IPS-15b (cell line): ENCODE results near the gene TMEM14B.
"Not testable (repeated sequence)": the region's sequence is repeated elsewhere in the genome, so short reads cannot be mapped to it uniquely, and the experiment has no call there.

ENCODE experiments used
- H3K27me3 ChIP-seq: one replicate; pipeline ENCODE4 v1.6.1; 2013; ENCODE audit warnings: low read length; ENCODE audit not compliant: control insufficient read depth, insufficient read depth
- H3K36me3 ChIP-seq: one replicate; pipeline ENCODE4 v1.6.1; 2013; ENCODE audit warnings: low read length; ENCODE audit not compliant: control insufficient read depth, insufficient read depth
- H3K4me1 ChIP-seq: one replicate; pipeline ENCODE4 v1.6.1; 2013; ENCODE audit warnings: mild to moderate bottlenecking, low read length; ENCODE audit not compliant: control insufficient read depth, insufficient read depth
- H3K4me3 ChIP-seq: one replicate; pipeline ENCODE4 v1.5.1; 2013; ENCODE audit warnings: low read depth, low read length
- H3K9ac ChIP-seq: one replicate; pipeline ENCODE4 v1.6.1; 2013; ENCODE audit warnings: low read depth, mild to moderate bottlenecking, low read length
- H3K9me3 ChIP-seq: one replicate; pipeline ENCODE4 v1.6.1; 2013; ENCODE audit warnings: mild to moderate bottlenecking, low read length; ENCODE audit not compliant: control insufficient read depth, insufficient read depth

Gene TMEM14B

GRCh38 chr6:10750568-10750967 lies 3.0 kb downstream of the TMEM14B start:
- not testable (repeated sequence) for H3K4me3 ChIP-seq, H3K9ac ChIP-seq, H3K4me1 ChIP-seq, H3K36me3 ChIP-seq, H3K9me3 ChIP-seq, H3K27me3 ChIP-seq

- H3K4me1 ChIP-seq, H3K9ac ChIP-seq, H3K4me3 ChIP-seq, H3K27me3 ChIP-seq, H3K9me3 ChIP-seq: not testable (repeated sequence)
- peaks cover 15% of the 10 kb centered on the region for H3K36me3 ChIP-seq
Measured at GRCh38 chr6:10751757-10752156, 4.2 kb downstream of the TMEM14B start.

- Histone ChIP-seq H3K9me3 (no peaks in the 10 kb centered on the region), H3K36me3 (peaks cover 15% of the 10 kb centered on the region), H3K4me1 (no peaks in the 10 kb centered on the region), H3K9ac (no peak overlapping the region), H3K4me3 (no peak overlapping the region), H3K27me3 (no peaks in the 10 kb centered on the region)
Measured at GRCh38 chr6:10756085-10756484, 8.5 kb downstream of the TMEM14B start.

- H3K27me3 ChIP-seq: no peaks in the 10 kb centered on the region
- H3K4me1 ChIP-seq: no peaks in the 10 kb centered on the region
- peaks cover 6% of the 10 kb centered on the region for H3K36me3 ChIP-seq
- no peak overlapping the region for H3K9ac ChIP-seq
- H3K4me3 ChIP-seq: no peak overlapping the region
- no peaks in the 10 kb centered on the region for H3K9me3 ChIP-seq
Measured at GRCh38 chr6:10759312-10759839, 11.8 kb downstream of the TMEM14B start.

- Histone ChIP-seq H3K4me1 (no peaks in the 10 kb centered on the region), H3K4me3 (no peak overlapping the region), H3K9ac (no peak overlapping the region), H3K36me3 (peaks cover 6% of the 10 kb centered on the region), H3K27me3 (no peaks in the 10 kb centered on the region), H3K9me3 (no peaks in the 10 kb centered on the region)
Measured at GRCh38 chr6:10759884-10760329, 12.3 kb downstream of the TMEM14B start.

GRCh38 chr6:10763006-10763405 lies 15.4 kb downstream of the TMEM14B start:
- Histone ChIP-seq H3K9ac (no peak overlapping the region), H3K4me3 (no peak overlapping the region), H3K27me3 (no peaks in the 10 kb centered on the region), H3K36me3 (no peaks in the 10 kb centered on the region), H3K9me3 (no peaks in the 10 kb centered on the region), H3K4me1 (no peaks in the 10 kb centered on the region)

- no peak overlapping the region for H3K9ac ChIP-seq
- H3K36me3 ChIP-seq: peaks cover 7% of the 10 kb centered on the region
- H3K4me1 ChIP-seq: no peaks in the 10 kb centered on the region
- H3K27me3 ChIP-seq: no peaks in the 10 kb centered on the region
- H3K4me3 ChIP-seq: no peak overlapping the region
- no peaks in the 10 kb centered on the region for H3K9me3 ChIP-seq
Measured at GRCh38 chr6:10769419-10769818, 21.8 kb downstream of the TMEM14B start.

GRCh38 chr6:10771371-10771894 lies 23.8 kb downstream of the TMEM14B start:
- Histone ChIP-seq H3K9me3 (no peaks in the 10 kb centered on the region), H3K4me1 (no peaks in the 10 kb centered on the region), H3K4me3 (no peak overlapping the region), H3K27me3 (no peaks in the 10 kb centered on the region), H3K9ac (no peak overlapping the region), H3K36me3 (peaks cover 10% of the 10 kb centered on the region)

GRCh38 chr6:10778230-10778629 lies 30.6 kb downstream of the TMEM14B start:
- Histone ChIP-seq H3K9me3 (no peaks in the 10 kb centered on the region), H3K4me1 (no peaks in the 10 kb centered on the region), H3K27me3 (no peaks in the 10 kb centered on the region), H3K36me3 (peaks cover 4% of the 10 kb centered on the region), H3K9ac (no peak overlapping the region), H3K4me3 (no peak overlapping the region)

DNA sequence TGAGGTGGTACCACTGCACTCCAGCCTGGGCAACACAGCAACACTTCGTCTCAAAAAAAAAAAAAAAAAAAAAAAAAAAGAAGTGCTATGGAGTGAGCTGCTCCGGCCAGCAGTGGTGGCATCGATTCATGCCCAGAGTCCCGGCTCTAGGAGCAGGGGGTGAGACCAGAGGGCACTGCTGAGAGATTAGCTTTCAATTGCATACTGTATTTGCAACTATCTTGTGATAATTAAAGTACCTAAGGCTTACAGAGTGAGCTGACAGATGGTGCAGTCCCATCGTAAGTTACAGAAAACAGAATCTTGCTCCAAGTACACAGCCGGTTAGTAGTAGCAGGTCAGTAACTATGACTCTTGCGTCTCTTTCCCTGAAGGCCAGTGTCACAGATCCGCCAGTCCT lies 31.5 kb downstream of the TMEM14B start:
- H3K36me3 ChIP-seq: peaks cover 4% of the 10 kb centered on the region
- no peak overlapping the region for H3K4me3 ChIP-seq
- no peaks in the 10 kb centered on the region for H3K27me3 ChIP-seq
- no peaks in the 10 kb centered on the region for H3K9me3 ChIP-seq
- H3K4me1 ChIP-seq: no peaks in the 10 kb centered on the region
- no peak overlapping the region for H3K9ac ChIP-seq

- Histone ChIP-seq H3K9ac (no peak overlapping the region), H3K4me3 (no peak overlapping the region), H3K27me3 (no peaks in the 10 kb centered on the region), H3K9me3 (no peaks in the 10 kb centered on the region), H3K36me3 (no peaks in the 10 kb centered on the region), H3K4me1 (no peaks in the 10 kb centered on the region)
Measured at GRCh38 chr6:10791673-10792072, 44.1 kb downstream of the TMEM14B start.

DNA sequence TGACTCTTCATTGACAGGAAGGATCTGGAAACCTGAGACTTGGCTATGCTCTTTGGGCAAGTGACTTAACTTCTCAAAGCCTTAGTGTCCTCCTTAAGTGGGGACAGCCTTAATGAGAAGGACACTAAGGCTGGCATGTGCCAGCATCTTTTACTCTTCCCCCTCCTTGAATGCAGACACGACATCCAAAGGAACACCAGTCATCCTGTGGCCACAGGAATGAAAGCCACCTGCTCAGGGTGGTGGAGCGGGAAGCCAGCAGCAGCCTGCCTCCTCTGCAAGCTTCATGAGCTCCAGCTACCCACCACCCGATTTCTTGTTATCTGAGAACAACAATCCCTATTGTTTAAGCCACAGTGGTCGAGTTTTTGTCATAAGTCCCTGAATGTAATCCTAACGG lies 44.5 kb downstream of the TMEM14B start:
- Histone ChIP-seq H3K9me3 (no peaks in the 10 kb centered on the region), H3K4me1 (no peaks in the 10 kb centered on the region), H3K27me3 (no peaks in the 10 kb centered on the region), H3K9ac (no peak overlapping the region), H3K36me3 (no peaks in the 10 kb centered on the region), H3K4me3 (no peak overlapping the region)
